RWPE1 (cell line): ENCODE measurements around the gene ANTXRL.
"Not testable (repeated sequence)": the region's sequence is repeated elsewhere in the genome, so short reads cannot be mapped to it uniquely, and the experiment has no call there.

Experiments used
- CTCF ChIA-PET: fragments of 350-600 bp; sonication (Branson Sonifier 250); formaldehyde crosslinking; extraction: SDS; loops from one replicate; lab custom pipeline; 2021; lab: Yijun Ruan, JAX
- POLR2A ChIA-PET: fragments of 400-600 bp; formaldehyde crosslinking; extraction: SDS; loops from one replicate; lab custom pipeline; 2020; ENCODE audit warnings: antibody characterized with exemption; ENCODE audit not compliant: low non-redundant PET; lab: Yijun Ruan, JAX
- DNase-seq: peaks from one replicate; pipeline ENCODE4 v3.0.0; 2012; ENCODE audit warnings: low spot score
- H3K27ac ChIP-seq: fragments of 450-650 bp; 2 replicates; pipeline ENCODE4 v1.5.1; 2017
- TF ChIP-seq, protein P1 (sequence below): fragments of 450-650 bp; conservative IDR thresholded peaks from 2 replicates; pipeline ENCODE4 v1.5.1; 2017; ENCODE audit warnings: low read depth, mild to moderate bottlenecking

Gene ANTXRL

DNA sequence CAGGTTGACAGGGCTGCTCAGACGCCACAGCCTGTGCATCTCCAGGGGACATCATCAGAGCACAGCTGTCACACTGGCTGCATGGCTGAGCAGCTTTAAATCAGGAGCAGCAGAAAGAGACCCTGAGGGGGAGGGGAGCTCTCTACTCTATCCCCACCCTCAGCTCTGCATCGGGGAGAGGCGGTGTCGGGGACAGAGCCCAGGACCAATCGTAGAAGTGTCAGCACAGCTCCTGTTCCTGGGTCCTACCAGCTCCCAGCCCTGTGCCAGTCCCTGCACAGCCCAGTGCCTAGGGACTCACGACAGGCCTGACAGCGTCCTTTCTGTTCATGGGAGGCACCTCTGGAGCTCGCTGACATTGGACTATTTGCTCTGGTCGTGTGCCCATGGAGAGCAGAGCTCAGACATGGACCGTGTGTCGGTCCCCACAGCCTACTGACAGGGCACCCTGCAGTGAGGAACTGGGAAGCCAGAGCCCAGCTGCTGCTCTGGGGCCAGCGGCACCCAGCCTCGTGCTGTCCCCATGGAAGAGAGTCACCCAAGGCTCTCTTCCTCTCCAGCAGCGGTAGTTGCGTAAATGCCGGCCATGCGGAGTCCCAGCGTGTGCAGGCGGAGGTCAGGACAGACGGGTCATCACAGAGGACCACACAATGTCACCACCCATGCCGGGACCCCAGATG, 20.4 kb upstream of the ANTXRL start:
- no peak overlapping the region for H3K27ac ChIP-seq
- no peak for DNase-seq
- TF ChIP-seq, protein P1, sequence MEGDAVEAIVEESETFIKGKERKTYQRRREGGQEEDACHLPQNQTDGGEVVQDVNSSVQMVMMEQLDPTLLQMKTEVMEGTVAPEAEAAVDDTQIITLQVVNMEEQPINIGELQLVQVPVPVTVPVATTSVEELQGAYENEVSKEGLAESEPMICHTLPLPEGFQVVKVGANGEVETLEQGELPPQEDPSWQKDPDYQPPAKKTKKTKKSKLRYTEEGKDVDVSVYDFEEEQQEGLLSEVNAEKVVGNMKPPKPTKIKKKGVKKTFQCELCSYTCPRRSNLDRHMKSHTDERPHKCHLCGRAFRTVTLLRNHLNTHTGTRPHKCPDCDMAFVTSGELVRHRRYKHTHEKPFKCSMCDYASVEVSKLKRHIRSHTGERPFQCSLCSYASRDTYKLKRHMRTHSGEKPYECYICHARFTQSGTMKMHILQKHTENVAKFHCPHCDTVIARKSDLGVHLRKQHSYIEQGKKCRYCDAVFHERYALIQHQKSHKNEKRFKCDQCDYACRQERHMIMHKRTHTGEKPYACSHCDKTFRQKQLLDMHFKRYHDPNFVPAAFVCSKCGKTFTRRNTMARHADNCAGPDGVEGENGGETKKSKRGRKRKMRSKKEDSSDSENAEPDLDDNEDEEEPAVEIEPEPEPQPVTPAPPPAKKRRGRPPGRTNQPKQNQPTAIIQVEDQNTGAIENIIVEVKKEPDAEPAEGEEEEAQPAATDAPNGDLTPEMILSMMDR = no peak
- POLR2A ChIA-PET = no interaction called here
- CTCF ChIA-PET = no interaction called here

GRCh38 chr10:46267132-46267985, 19.4 kb upstream of the ANTXRL start:
- no peak for DNase-seq
- H3K27ac ChIP-seq = no peak overlapping the region
- ChIA-PET POLR2A (no interaction called here), CTCF (no interaction called here)
- TF ChIP-seq, protein P1 = no peak

DNA sequence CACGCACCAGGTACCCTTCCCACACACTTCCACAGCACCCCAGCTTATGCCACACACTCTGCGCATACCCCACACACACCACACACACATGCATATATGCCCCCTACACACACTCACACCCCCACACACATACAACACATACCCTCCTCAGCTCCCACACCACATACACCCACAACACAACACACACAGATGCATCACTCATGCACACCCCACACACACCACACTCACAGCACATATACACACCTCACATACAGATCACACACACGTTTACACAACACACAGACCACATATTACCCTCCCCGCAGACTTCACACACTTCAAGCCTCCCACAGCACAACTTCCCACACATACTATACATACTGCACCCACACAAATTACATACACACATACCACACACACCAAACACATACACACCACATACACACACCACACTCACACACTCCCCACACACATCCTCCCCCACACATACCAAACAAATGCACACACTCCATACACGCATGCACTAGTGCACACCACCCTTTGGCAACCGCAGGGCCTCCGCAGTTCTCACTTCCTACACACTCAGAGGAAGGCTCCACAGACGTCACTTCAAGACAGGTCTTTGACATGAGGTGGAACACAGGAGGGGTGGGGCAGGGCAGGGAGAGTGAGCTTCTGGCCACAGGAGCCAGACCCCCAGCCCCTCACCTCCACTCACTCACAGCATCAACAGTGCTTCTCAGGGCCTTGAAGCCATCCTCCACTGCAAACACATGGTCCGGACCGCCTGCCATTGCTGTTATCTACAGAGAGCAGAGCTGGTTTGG, 18.5 kb upstream of the ANTXRL start:
- POLR2A ChIA-PET = no interaction called here
- TF ChIP-seq, protein P1 = no peak
- DNase-seq = no peak
- H3K27ac ChIP-seq = no peak overlapping the region
- CTCF ChIA-PET = no interaction called here

GRCh38 chr10:46269554-46270053, 17.2 kb upstream of the ANTXRL start:
- POLR2A ChIA-PET, DNase-seq, H3K27ac ChIP-seq: not testable (repeated sequence)
- CTCF ChIA-PET = interaction anchor here (0.6 kb wide), 1 partner anchor 774 kb away, joined by 6 read pairs; no protein-coding TSS in a partner anchor

GRCh38 chr10:46270086-46270811, 16.5 kb upstream of the ANTXRL start:
- TF ChIP-seq, protein P1 = no peak
- no peak for DNase-seq
- no peak overlapping the region for H3K27ac ChIP-seq
- ChIA-PET POLR2A (no interaction called here), CTCF (no interaction called here)

GRCh38 chr10:46270963-46271530, 15.8 kb upstream of the ANTXRL start:
- POLR2A ChIA-PET, DNase-seq, H3K27ac ChIP-seq, CTCF ChIA-PET: not testable (repeated sequence)

DNA sequence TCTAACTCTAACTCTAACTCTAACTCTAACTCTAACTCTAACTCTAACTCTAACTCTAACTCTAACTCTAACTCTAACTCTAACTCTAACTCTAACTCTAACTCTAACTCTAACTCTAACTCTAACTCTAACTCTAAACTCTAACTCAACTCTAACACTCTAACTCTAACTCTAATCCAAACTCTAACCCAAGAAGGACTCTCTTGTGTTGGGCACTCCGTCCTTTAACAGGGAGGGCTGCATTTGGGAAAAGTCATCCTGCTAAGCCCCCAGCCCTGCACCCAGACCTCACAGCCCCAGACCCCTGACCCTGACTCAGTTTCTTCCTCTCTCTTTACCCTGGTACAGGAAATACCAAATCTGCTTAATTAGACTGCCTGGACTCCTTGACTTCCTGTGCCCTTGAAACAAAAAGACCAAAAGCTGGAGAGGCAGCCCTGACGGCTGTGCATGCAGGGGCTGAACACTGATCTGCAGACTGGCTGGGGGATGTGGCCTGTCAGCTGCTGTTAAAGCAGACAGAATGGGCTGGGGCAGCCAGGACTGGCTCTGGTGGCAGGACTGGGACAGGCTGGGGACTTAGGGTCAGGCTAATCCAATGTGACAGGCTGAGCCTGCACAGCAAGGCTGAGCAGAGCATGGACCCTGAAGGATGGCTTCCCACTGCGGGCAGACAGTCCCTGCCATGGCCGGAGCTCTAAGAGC, 14.8 kb upstream of the ANTXRL start:
- POLR2A ChIA-PET, H3K27ac ChIP-seq, DNase-seq, CTCF ChIA-PET: not testable (repeated sequence)
